H1 (cell line): ENCODE data around the gene FAM193B.

Experiments
- CTCF ChIP-seq, 3 experiments: IDR thresholded peaks; 1 replicate in 2 of 3; 2 replicates in 1 of 3; pipeline versions ENCODE4 v1.5.1 to v1.6.1; 2011; ENCODE audit warnings: low read length in 3 of 3, mild to moderate bottlenecking in 3 of 3, inconsistent platforms in 2 of 3, low read depth in 1 of 3, moderate library complexity in 1 of 3; ENCODE audit not compliant: insufficient read depth in 1 of 3; ENCODE audit errors: control extremely low read depth in 1 of 3
- POLR2A ChIP-seq, 2 experiments: IDR thresholded peaks; 1 replicate in 1 of 2; 2 replicates in 1 of 2; pipeline ENCODE4 v1.6.1; 2011; ENCODE audit warnings: low read depth in 2 of 2, low read length in 2 of 2, mild to moderate bottlenecking in 2 of 2; ENCODE audit errors: control extremely low read depth in 1 of 2
- SIN3A ChIP-seq, 2 experiments: IDR thresholded peaks in 1 of 2; conservative IDR thresholded peaks in 1 of 2; 2 replicates each; pipeline ENCODE4 v1.6.1; 2011 to 2012; ENCODE audit warnings: low read length in 2 of 2, improper control_type of control experiment in 1 of 2, low read depth in 1 of 2, mild to moderate bottlenecking in 1 of 2
- TAF1 ChIP-seq: IDR thresholded peaks from 2 replicates; pipeline ENCODE4 v1.6.1; 2011; ENCODE audit warnings: mild to moderate bottlenecking, low read depth, low read length

GRCh38 chr5:177520271-177520670, 34.1 kb downstream of the FAM193B start:
- TF ChIP-seq CTCF (IDR thresholded peaks at IDR 0.05; ENCODE audit: control extremely low read depth in 1 of 3, insufficient read depth in 1 of 3, low read depth in 1 of 3, low read length in 3 of 3) = no peak
- no peak for TF ChIP-seq POLR2A (IDR thresholded peaks at IDR 0.05; ENCODE audit: control extremely low read depth in 1 of 2, low read depth in 2 of 2, low read length in 2 of 2)
- no peak for TF ChIP-seq SIN3A (conservative IDR thresholded peaks at IDR 0.05 in 1 of 2, IDR thresholded peaks at IDR 0.05 in 1 of 2; ENCODE audit: low read depth in 1 of 2, low read length in 2 of 2)
- TF ChIP-seq TAF1 = no peak
